NT2/D1 (cell line): Measurements from ENCODE around the gene SH2B3.

Source experiments
- SUZ12 ChIP-seq: IDR thresholded peaks from 2 replicates; pipeline ENCODE4 v1.6.1; 2011; ENCODE audit not compliant: insufficient read length, insufficient read depth; ENCODE audit errors: extremely low read depth
- YY1 ChIP-seq: IDR thresholded peaks from 2 replicates; pipeline ENCODE4 v1.6.1; 2011; ENCODE audit not compliant: insufficient read length, insufficient read depth
- ZNF274 ChIP-seq: IDR thresholded peaks from 2 replicates; pipeline ENCODE4 v1.6.1; 2011; ENCODE audit warnings: mild to moderate bottlenecking, low read depth, low read length

DNA sequence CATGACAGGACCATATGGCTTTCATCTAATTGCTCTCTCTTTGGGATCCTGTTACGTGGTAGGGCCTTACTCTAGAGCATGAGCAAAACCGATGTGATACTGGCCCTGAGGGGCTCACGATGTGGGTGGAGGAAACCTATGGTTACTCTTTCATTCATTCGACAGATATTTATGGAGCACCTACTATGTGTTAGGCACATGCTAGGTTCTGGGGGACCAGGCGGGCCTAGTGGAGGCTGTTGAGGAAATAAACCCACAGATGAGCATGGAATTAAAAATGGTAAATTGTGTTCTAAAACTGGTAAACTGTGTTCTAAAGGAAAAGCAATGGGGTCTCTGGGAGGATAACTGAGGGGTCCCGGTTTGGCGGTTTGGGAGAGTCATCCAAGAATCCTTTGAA lies 14.8 kb downstream of the SH2B3 start:
- TF ChIP-seq ZNF274, result no peak
- no peak for TF ChIP-seq YY1
- TF ChIP-seq SUZ12, result no peak
